ENCODE results near the gene GLI1.
"Not testable (repeated sequence)": the region's sequence is repeated elsewhere in the genome, so short reads cannot be mapped to it uniquely, and the experiment has no call there.

Gene GLI1

GRCh38 chr12:57433370-57433769 is 26.2 kb upstream of the GLI1 start:
- no peak for TF ChIP-seq CTCF (conservative IDR thresholded peaks at IDR 0.05)
- H3K27ac ChIP-seq, result no peak overlapping the region

- no peak for TF ChIP-seq CTCF (conservative IDR thresholded peaks at IDR 0.05)
- H3K27ac ChIP-seq, result no peak within 1 kb of the TSS
These were observed 24.9 kb upstream of the GLI1 start, which contains the start of gene INHBC for GRCh38 chr12:57434517-57435223. Gene INHBC (plus strand): TSS chr12:57434784. CDS start chr12:57434887, 103 bp downstream.

- H3K27ac ChIP-seq, result no peak overlapping the region
- TF ChIP-seq CTCF (conservative IDR thresholded peaks at IDR 0.05), result no peak
These were observed 24.3 kb upstream of the GLI1 start for GRCh38 chr12:57435293-57435692.

- TF ChIP-seq CTCF (conservative IDR thresholded peaks at IDR 0.05), result no peak
These were observed 21.2 kb upstream of the GLI1 start for GRCh38 chr12:57438400-57438799.

GRCh38 chr12:57439762-57440266 is 19.8 kb upstream of the GLI1 start:
- H3K27ac ChIP-seq, result peak overlapping the region; percentile 45
- TF ChIP-seq CTCF (conservative IDR thresholded peaks at IDR 0.05), result no peak

More at GRCh38 chr12:57438400-57438799, 21.2 kb upstream of the GLI1 start:
- peak overlapping the region; percentile 45; the same call in 1 of the 2 replicates for H3K27ac ChIP-seq

GRCh38 chr12:57441393-57441792 is 18.2 kb upstream of the GLI1 start:
- not testable (repeated sequence) for H3K27ac ChIP-seq

GRCh38 chr12:57441846-57442427 is 17.6 kb upstream of the GLI1 start:
- no peak overlapping the region for H3K27ac ChIP-seq
- no peak for TF ChIP-seq CTCF (conservative IDR thresholded peaks at IDR 0.05)

- not testable (repeated sequence) for H3K27ac ChIP-seq
These were observed 15.2 kb upstream of the GLI1 start for GRCh38 chr12:57444337-57444736.

All from VCaP (cell line).